LHCN-M2 (cell line): Measurements from ENCODE around the gene TMEM120B. TPM values are rescaled to one million over a fixed set of nuclear protein-coding genes. Genes with fewer than 3 reads are reported as not detected.
A peak's percentile ranks its signal among the peaks of the same experiment; 100 is the strongest.
"Not testable (repeated sequence)": the region's sequence is repeated elsewhere in the genome, so short reads cannot be mapped to it uniquely, and the experiment has no call there.

ENCODE experiments used
- DNase-seq: peaks from one replicate; pipeline ENCODE4 v3.0.0-alpha.2; 2012; ENCODE audit warnings: low read depth
- polyA plus RNA-seq: library from polyadenylated mRNA; unstranded; fragments of >200 nt; gene quantifications from one replicate; pipeline ENCODE4 v1.2.1, GENCODE V29; 2012; ENCODE audit warnings: missing spikeins
- total RNA-seq: library from RNA; depleted of rRNA; stranded (reverse); fragments of >200 nt; gene quantifications from 2 replicates; pipeline ENCODE4 v1.2.3, GENCODE V29; 2014; rRNA removed

Gene TMEM120B
- total RNA-seq, result 13.0 and 13.6 TPM in 2 replicates
- polyA plus RNA-seq, result 8.6 TPM

GRCh38 chr12:121712461-121713256 is at the start of gene TMEM120B:
Gene TMEM120B, plus strand, starts transcription at chr12:121712752. Its CDS starts 144 bp downstream, at chr12:121712896.
- DNase-seq, result peak; percentile 75

GRCh38 chr12:121663610-121663929 is 49.0 kb upstream of the TMEM120B start:
- no peak for DNase-seq

DNA sequence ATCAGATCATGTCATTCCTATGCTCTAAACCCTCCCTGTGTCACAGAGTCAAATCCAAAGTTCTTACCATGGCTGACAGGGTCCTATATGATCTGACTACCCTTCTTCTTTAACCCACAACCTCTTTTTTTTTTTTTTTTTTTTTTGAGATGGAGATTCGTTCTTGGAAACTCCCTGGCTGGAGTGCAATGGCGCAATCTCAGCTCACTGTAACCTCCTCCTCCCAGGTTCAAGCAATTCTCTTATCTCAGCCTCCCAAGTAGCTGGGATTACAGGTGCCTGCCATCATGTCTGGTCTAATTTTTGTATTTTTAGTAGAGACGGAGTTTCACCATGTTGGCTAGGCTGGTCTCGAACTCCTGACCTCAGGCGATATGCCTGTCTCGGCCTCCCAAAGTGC is 45.7 kb upstream of the TMEM120B start:
- DNase-seq, result not testable (repeated sequence)

GRCh38 chr12:121668750-121669520 is 43.6 kb upstream of the TMEM120B start:
- DNase-seq, result no peak

GRCh38 chr12:121669521-121669900 is 43.0 kb upstream of the TMEM120B start, which contains the start of gene MORN3:
Gene MORN3, minus strand, starts transcription at chr12:121669654. Its CDS starts 171 bp downstream, at chr12:121669483.
- DNase-seq, result no peak

GRCh38 chr12:121673013-121673511 is 39.5 kb upstream of the TMEM120B start:
- no peak for DNase-seq

DNA sequence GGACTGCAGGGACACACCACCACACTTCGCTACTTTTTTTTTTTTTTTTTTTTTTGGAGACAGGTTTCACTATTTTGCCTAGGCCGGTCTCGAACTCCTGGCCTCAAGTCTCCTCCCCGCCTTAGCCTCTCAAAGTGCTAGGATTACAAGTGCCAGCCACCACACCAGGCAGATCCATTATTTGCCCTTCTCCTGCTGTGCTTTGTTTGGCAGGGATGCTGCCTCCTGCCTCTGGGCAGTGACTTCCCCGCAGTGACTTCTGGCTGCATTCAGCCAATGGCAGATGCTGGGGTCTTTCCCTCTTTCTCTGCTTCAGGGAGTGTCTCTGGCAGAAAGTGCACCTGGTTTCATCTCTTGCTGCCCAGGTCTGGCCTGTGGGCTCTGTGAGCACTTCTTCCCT is 36.4 kb upstream of the TMEM120B start:
- DNase-seq, result no peak

- no peak for DNase-seq
These were observed 34.2 kb upstream of the TMEM120B start for GRCh38 chr12:121678305-121678704.

GRCh38 chr12:121678716-121679300 is 33.7 kb upstream of the TMEM120B start:
- DNase-seq, result peak; percentile 36

GRCh38 chr12:121679661-121680197 is 32.8 kb upstream of the TMEM120B start:
- not testable (repeated sequence) for DNase-seq

DNA sequence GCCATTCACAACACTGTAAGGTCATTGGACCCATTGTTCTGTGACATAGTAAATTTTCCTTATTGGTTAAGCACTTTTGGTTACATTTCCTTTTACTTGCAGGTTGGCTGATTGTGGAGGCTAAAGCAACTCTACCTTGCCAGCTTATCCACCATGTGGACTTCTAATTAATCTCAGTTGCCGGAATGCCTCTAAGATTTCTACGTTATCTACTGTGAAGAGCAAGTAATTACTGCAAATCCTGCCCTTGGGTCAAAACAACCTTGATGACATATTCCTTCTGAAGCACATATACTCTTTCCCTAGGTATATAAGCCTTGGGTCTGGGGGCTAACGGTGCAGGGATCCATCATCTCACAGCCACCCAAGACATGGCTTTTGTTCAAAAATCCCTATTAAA is 23.6 kb upstream of the TMEM120B start:
- DNase-seq, result no peak

- DNase-seq, result no peak
These were observed 23.1 kb upstream of the TMEM120B start for GRCh38 chr12:121689430-121689829.

- not testable (repeated sequence) for DNase-seq
These were observed 19.8 kb upstream of the TMEM120B start for GRCh38 chr12:121692744-121693143.

DNA sequence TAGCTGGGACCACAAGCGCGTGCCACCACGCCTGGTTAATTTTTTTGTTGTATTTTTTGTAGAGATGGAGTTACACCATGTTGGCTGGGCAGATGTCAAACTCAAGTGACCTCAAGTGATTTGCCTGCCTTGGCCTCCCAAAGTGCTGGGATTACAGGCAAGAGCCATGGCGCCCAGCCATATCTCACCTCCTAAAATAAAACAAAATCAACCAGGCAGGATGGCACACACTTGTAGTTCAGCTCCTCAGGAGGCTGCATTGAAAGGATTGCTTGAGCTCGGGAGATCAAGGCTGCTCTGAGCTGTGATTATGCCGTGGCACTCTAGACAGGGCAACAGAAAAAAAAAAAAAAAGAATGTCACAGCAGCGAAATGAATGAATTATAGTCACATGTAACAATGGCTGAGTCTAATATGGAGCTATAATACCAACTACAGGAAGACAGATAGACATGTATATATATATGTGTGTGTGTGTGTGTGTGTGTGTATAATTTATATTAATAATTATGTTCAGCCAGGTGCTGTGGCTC is 19.3 kb upstream of the TMEM120B start:
- no peak for DNase-seq

DNA sequence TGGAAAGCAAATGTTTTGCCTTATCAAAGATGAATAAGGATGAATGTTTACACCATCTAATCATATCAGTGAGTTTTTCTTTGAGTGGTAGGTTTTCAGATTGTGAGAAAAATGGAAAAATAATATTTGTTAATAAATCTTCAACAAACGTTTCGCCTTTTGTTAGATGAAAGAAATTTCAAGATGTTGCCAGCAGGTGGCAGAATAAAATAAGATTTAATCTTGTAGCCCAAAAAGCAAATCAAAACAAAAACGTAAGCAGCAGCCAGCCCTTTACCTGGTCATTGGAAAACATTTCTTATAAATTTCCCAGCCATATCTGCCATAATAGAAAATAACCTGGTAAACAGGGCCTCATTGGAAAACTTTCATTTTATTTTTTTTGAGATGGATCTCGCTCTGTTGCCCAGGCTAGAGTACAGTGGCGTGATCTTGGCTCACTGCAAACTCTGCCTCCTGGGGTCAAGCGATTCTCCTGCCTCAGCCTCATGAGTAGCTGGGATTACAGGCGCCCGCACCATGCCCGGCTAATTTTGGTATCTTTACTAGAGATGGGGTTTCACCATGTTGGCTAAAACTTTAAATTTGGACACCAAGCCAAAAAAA is 15.4 kb upstream of the TMEM120B start:
- DNase-seq, result peak; percentile 46

GRCh38 chr12:121697861-121698260 is 14.7 kb upstream of the TMEM120B start:
- DNase-seq, result not testable (repeated sequence)

GRCh38 chr12:121701667-121702277 is 10.8 kb upstream of the TMEM120B start:
- no peak for DNase-seq

DNA sequence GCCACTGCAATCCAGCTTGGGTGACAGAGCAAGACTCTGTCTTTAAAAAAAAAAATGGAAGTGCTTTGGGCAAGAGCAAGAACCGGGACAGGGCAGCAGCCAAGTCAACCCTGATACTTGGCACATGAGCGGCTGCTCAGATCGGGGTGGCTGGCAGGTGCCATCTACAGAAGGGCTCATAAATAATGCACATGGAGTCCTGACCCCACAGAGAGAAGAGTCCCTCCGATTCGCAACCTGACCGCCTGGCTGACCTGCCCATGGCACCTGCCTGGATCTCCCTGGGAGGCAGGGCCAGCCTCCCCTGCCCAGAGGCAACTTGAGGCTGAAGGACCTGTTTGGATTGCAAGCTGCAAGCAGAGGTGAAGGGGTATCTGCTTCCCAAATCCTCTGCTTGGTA is 9.6 kb upstream of the TMEM120B start:
- DNase-seq, result no peak

DNA sequence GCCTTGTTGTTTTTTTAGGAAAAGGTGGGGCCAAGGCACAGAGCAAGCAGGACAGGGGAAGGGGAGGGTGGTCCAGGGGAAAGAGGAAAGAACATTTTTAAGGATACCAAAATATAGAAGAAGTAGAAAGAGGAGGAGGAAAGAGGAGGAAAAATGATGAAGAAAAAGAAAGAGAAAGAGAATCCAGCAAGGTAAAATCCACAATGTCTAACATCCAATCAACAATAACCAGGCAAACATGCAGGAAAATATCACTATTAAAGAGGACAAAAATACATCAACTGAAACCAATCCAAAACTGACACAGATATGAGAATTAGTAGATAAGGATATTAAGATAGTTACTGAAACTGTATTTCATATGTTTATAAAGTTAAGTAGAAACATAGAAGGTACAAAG is 7.0 kb upstream of the TMEM120B start:
- no peak for DNase-seq

DNA sequence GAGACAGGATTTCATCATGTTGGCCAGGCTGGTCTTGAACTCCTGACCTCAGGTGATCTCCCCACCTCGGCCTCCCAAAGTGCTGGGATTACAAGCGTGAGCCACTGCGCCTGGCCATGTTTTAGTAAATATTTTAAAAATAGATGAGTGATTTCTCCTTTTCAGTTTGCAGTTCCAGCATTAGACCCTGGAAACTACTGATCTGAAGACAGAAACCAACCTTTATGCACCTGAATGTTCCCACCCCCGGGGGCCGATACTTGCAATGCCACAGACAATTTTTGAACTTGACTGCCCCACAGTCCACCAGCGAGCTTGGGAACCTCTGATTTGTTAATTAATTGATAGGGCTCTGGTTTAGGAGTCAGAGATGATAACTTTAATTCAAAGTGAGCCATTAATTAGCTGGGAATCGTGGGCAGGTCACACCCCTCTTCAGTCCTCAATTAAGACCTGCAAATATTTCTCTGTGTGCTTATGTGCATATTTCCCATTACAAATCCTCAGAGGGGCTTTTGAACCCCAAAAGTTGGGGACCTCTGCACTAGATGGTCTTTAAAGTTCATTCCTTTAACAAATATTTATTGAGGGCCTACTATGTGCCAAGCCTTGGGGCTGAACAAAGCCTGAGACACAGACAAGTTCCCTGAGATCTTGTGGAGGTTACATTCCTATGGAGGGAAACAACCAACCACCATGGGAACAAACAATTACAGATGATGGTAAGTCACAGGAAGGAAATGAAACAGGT is 4.1 kb upstream of the TMEM120B start:
- no peak for DNase-seq
